ENCODE results near the gene FAM234B.
"Not testable (repeated sequence)": the region's sequence is repeated elsewhere in the genome, so short reads cannot be mapped to it uniquely, and the experiment has no call there.

Gene FAM234B

GRCh38 chr12:13061377-13061776 lies 17.2 kb downstream of the FAM234B start:
- FAIRE-seq: no peak

GRCh38 chr12:13062669-13063068 lies 18.5 kb downstream of the FAM234B start:
- no peak for FAIRE-seq

GRCh38 chr12:13066014-13066413 lies 21.8 kb downstream of the FAM234B start:
- no peak for FAIRE-seq

GRCh38 chr12:13066459-13066858 lies 22.3 kb downstream of the FAM234B start:
- no peak for FAIRE-seq

DNA sequence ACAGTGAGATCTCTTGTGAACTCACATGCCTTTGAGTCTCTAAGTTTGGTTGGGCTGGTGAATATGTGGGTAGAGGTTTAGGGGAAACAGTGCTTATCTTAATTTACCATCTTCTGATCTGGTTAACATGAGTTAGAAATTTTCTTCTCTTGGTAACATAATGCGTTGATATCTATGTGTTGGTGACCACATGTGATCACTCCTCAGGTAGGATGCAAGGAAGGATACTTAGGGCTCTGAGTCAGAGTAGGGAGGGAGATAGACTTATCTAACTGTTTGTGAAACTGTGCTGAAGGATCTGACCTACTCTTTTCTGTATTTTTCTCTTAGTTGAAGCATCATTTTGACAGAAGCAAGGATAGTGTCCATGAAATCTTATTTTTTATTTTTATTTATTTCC lies 23.1 kb downstream of the FAM234B start:
- no peak for FAIRE-seq

DNA sequence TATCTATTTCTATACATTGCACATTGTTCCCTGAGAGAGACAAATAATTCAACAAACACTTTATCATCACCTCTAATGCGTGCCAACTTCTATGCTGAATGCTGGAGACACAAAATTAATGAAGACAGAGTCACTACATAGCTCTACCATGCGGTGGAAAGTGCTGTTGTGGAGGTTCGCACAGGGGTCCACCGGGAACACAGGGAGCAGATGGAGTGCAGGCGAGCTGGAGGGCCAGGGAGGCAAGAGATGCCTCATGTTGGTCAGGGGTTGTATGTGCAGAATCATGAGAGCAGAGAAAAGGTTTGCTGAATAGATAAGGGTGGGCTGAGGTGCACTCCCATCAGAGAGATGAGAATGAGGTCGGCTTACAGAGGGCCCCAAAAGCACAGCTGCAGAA lies 25.2 kb downstream of the FAM234B start:
- FAIRE-seq: no peak

- no peak for FAIRE-seq
These were observed 27.4 kb downstream of the FAM234B start for GRCh38 chr12:13071305-13072280.

GRCh38 chr12:13073173-13073572 lies 29.0 kb downstream of the FAM234B start:
- no peak for FAIRE-seq

- FAIRE-seq: no peak
These were observed 30.4 kb downstream of the FAM234B start for GRCh38 chr12:13074396-13075117.

DNA sequence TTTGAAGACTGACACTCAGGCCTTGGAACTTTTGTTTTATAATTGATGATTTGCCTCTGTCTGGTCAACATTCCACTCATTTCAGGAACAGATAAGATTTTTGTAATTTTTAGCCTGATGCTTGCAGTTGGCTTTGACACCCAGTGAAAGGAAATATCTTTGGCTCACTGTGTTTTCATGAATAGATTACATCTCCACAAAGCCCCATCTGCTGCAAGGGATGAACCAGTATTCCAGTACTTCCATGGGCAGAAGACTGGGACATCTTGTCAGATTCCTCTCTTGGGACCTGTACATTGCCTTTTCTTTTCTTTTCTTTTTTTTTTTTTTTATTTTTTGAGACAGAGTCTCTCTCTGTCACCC lies 30.9 kb downstream of the FAM234B start:
- no peak for FAIRE-seq

DNA sequence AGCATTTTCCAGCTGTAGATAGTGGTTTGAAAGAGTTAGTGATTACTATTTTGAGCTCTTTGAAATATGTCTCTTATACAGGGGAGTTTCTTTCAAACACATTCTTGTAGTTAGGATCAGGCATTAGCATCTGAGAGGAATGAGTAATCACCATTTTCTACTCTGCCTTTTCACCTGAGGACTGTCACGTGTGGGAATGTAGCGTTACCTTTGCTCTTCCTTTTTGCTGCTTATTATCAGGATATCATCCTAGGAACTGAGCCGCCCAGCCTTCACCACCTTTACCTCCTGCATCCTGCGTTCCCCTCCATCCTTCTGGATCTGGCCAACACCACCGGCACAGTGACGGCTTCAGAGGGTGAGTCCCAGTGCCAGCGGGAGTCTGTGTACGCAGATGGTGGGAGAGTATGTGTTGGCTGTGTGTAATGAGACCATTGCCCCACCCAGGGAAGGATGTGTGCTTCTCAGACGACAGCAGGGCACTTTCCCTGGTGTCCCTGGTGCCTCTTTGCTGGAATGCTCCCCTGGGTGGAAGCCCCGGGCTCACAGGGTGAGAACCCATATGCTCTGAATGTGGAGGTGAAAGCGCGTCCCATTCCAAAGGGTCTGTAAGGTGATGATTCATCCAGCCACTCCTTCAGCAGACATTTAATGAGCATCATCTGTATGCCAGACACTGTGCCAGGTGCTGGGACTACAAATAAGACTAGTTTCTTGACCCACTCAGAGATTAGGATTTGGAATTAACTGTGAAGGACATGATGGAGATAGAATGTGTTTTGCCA lies 31.8 kb downstream of the FAM234B start:
- FAIRE-seq: no peak

DNA sequence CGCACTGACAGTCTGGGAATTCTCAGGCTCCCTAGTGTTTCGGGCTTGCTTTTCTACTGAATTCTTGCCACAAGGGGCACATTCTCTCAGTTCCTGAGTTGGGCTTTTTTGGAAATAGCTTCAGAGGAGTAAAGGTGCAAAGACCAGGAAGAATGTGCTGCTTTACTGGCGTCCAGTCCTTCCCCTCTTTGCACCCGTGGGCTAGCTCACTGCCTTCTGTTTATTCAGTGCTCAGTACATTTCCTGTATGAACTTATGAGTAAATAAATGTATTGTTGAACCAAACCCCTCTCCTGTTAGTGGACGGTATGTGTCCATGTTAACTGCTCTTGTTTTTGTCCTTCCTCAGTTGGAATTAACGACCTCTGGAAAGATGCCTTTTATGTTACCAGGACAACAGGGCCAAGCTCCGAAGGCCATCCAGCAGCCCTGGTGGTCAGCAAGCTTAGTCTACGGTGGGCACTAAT lies 35.3 kb downstream of the FAM234B start:
- no peak for FAIRE-seq

DNA sequence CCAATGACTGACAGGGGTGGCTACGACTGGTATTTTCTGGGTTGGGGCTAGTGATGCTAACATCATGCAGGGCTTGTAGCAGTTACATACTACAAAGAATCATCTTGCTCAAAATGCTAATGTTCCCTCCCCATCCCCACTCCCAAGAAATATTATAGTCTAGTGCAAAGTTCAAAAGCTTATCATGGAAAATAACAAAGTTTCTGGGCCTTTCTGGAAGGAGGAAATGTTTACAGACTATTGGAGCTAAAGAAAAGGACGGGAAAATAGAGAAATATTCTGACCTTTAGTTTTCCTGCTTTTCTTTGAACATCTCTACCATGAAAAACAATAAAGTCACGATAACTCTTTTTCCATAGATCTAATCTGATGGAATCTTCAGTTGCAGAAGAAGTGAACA lies 36.1 kb downstream of the FAM234B start:
- no peak for FAIRE-seq

- FAIRE-seq: no peak
These were observed 38.7 kb downstream of the FAM234B start for GRCh38 chr12:13082861-13083260.

DNA sequence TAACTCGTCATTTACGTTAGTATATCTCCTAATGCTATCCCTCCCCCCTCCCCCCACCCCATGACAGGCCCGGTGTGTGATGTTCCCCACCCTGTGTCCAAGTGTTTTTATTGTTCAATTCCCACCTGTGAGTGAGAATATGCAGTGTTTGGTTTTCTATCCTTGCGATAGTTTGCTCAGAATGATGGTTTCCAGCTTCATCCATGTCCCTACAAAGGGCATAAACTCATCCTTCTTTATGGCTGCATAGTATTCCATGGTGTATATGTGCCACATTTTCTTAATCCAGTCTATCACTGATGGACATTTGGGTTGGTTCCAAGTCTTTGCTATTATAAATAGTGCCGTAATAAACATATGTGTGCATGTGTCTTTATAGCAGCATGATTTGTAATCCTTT lies 39.5 kb downstream of the FAM234B start:
- not testable (repeated sequence) for FAIRE-seq

GRCh38 chr12:13084898-13085640 lies 40.9 kb downstream of the FAM234B start:
- FAIRE-seq: no peak

DNA sequence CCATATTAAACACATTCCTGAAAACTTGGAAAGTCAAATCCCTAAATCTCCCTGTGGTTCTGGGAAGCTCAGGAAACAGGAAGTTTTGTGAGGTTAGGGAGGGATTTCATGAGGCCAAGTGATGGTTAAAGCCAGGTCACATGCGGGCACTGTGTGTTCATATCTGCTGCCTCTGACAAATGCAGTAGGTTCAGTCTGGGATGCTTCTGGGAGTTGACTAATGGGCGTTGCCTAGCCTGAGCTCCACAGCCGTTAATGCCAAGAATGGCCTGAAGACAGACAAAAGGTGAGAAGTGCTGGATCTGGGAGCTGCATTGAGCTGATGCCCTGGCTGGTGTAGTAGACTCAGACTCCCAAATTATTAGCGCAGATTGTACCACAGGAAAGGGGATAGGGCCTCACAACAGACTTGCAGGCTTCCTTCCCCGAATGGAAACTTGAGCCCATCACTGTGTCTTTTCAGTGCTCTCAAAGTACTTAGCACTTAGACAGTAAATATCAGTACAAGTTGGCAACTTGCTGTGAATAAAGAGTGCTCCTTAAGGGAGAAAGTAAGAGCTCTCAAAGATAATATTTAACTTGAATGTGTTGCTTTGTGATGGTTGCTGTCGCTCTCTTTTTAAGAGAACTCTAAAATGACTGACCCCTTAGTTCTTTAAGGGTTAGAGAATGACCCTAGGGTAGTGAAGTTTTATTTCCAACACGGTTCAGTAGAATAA lies 41.9 kb downstream of the FAM234B start:
- FAIRE-seq: no peak

DNA sequence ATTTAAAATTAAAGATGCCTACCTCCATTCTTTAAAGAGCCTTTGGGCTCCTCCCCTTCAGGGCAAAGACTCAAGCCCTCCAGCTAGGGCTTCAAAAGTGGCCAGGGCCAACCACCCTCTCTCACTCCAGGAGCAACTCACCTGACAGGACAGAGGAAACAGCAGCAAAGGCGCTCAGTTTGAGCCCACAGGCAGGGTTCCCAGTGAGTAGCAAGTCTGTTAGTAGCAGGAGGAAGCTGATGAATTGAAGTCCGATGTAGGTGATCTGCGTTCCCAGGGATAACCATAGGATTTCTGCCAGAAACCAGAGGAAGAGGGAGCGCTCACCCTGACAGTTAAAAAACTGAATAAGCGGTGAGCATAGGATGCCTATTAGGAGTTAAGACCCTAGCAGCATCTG lies 43.6 kb downstream of the FAM234B start:
- no peak for FAIRE-seq

DNA sequence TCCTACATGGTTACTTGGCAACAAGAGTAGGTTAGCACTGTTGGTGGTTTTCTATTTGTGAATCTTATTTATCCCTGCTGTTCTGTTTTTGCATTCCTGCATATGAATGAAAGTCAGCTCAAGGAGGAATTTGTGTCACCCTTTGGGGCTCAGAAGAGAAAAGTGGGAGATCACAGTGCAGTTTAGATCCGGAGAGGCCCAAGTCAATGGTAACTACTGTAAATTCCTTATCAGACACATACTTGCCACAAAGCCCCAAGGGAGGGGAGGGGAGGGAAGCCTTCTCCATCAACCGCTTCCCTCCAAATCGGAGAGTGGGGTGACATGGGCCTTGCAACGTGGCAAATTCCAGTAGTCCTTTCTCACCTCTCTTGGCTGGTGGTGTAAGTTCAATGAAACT lies 44.3 kb downstream of the FAM234B start:
- FAIRE-seq: no peak

DNA sequence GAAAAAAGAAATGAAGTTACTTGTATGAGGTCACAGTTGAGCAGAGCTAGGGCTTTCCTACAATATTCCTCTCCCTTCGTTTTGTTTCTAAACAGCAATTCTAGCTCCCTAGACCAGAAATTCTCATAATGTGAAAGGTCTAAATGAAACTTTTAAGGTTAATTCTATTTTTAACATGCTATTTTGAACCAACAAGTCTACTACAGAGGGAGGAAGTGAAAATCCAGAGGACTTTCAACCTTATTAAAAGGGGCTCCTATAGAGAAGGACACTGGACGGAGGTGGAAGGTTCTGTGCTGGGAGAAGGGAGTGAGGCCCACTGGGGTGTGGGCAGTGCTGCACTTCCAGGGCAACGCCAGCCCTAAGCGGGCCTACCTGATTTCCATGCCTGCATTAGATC lies 45.9 kb downstream of the FAM234B start:
- no peak for FAIRE-seq

DNA sequence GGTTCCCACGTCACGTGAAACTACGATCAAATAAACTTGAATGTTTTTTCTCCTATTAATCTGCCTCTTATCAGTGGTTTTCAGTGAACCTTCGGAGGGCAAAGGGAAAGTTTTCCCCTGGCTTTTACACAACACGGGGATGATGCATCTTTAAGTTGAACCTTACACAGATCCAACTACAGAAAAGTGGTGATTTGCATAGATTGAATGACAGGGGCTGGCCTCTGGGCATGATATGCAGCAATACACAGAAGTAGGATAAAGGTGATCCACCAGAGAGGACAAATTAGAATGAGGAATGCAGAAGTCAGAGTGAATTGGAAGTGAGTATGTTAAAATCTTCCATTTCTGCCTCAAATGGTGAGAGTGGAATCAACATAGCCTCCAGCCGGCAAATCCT lies 47.7 kb downstream of the FAM234B start:
- FAIRE-seq: no peak
